GM18867 (cell line): ENCODE measurements around the gene PPP1R13B.

Experiments
- ATAC-seq: cut with Tn5 transposase; IDR thresholded peaks from one replicate; pipeline ENCODE4 v1.9.1; 2021; ENCODE audit warnings: mild to moderate bottlenecking, moderate library complexity; ENCODE audit not compliant: unreplicated experiment

Gene PPP1R13B

DNA sequence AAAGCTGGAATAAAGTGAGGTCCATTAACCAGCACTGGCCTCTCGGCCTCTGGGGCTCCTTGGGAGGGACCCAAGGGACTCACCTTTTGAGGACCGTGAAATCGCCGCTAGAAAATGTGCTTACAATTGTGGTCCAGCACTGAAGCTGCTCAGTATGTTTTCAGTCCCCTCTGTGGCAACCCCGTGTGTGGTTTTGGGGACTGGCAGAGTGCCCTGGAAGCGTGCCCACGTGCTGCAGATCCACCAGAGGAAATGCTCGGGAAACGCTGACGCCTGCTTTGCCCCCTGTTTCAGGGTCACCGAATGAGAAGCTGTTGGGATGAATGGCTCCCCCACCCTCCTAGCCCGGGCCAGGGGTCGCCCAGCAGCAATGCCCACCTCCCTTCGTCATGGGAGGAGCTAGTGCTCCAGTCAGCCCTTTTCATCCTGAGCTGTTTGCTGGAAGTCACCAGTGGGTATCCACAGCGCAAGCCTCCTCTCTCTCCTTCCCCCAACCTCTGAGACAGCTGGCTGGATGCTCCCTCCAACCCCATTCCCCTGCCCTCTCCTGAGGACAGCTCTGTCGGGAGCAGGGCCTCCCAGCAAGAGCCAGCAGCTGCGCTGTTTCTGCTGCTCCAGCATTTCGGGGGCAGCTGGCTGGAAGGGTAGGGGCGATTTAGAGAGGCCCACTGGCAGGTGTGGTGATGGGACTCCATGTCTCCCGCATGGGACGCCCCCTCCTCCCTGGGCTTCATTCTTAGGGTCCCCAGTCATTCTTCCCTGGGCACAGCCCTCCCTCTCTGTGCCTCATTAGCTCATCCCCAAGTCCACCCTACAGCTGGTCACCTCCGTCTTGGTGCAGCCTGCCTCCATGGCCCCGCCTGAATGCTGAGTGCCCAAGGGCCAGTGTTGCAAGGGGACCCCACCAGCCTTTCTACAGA lies 33.2 kb upstream of the PPP1R13B start:
- ATAC-seq = no peak

GRCh38 chr14:103879570-103880347 lies 32.4 kb upstream of the PPP1R13B start:
- ATAC-seq = no peak

DNA sequence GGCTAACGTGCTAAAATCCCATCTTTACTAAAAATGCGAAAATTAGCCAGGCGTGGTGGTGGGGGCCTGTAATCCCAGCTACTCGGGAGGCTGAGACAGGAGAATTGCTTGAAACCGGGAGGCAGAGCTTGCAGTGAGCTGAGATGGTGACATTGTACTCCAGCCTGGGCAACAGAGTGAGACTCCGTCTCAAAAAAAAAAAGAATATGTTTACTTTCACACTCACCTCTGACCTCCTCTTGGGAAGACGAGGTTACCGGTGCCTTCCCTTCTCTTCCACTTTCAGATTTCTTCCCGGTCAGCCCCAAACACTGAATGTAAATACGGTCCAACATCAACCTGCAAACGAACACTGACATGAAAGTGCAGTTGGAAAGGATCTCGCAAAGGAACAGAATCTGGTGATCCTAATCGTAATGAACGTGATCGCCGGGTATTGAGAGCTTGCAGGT lies 31.8 kb upstream of the PPP1R13B start:
- ATAC-seq = no peak

DNA sequence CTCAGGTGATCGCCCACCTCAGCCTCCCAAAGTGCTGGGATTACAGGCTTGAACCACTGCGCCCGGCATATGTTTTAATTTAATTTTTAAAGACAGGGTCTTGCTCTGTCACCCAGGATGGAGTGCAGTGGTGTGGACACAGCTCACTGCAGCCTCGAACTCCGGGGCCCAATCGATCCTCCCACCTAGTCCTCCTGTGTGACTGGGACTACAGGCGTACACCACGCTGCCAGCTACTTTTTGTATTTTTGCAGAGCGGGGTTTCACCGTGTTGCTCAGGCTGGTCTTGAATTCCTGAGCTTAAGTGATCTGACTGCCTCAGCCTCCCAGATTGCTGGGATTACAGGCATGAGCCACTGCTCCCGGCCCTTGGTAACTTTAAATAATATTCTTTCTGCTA lies 30.8 kb upstream of the PPP1R13B start:
- no peak for ATAC-seq

DNA sequence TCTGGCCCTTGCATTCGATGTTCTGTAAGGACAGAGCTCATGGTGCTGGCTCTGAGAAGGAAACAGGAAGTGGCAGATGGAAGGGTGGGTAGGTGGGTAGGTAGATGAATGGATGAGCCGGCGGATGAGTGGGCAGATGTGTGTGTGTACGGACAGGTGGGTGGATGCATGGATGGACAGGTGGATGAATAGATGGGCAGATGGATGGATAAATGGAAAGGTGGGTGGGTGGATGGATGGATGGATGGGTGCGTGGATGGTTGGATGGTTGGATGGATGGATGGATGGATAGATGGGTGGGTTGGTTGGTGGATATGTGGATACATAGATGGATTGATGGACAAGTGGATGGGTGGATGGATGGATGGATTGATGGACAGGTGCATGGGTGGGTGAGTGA lies 27.6 kb upstream of the PPP1R13B start:
- no peak for ATAC-seq

GRCh38 chr14:103872481-103873113 lies 25.2 kb upstream of the PPP1R13B start:
- no peak for ATAC-seq

GRCh38 chr14:103871596-103872480 lies 24.5 kb upstream of the PPP1R13B start:
- no peak for ATAC-seq

DNA sequence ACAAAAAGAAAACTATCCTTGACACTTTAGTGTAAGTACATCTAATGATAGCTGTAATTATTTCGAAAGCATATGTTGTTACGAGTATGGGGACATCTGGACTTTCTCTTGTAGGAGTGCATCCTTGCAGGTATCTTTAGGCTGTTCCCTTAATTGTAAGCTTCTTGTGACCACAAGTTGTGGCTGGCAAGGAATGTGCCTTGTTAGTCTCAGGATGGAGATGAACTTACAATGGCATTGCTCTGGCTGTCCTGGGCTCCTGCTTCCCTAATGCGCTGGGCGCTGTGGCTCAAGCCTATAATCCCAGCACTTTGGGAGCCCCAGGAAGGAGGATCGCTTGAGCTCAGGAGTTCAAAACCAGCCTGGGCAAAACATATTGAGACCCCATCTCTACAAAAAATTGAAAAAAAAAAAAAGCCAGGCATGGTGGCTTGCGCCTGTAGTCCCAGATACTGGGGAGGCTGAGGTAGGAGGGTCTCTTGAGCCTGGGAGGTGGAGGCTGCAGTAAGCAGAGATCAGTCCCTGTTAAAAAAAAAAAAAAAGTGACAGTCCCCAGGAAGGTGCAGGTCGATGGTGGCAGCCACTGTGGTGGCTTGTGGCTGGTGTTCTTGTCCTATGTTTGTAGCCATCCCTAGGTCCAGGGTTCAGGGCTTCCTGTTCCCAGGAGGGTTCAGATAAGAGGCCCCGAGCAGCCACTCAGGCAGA lies 23.7 kb upstream of the PPP1R13B start:
- ATAC-seq = no peak

- no peak for ATAC-seq
Measured at GRCh38 chr14:103870144-103870876, 22.9 kb upstream of the PPP1R13B start.

GRCh38 chr14:103869406-103870143 lies 22.2 kb upstream of the PPP1R13B start:
- ATAC-seq = no peak

DNA sequence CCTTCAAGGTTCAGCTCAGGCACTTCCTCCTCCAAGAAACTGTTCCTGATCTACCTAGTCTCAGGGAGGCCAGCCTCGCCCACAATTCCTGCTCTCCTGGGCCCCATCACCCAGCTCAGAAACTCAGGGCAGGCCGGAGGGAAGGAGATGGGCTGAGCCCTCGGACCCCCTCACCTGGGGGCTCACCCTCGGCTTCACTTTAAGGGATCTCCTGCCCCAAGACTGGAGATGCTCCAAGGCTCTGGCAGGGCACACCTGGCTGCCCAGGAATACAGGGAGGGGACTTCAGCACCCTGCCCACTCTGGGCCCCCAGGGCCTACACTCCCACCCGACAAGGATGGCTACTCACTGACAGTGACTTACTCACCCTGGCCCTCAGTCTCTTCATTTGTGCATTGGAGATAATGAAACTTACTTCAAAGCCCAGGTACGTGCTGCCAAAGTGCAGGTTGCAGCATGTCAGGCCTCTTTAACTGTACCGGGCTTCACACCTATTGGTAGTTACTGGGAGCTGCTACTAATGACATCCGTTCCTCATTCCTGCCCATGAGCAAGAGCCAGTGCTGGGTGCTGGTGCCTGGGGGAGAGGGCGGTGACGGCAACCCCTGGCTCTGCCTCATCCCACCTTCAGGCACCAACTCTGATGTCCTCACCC lies 21.0 kb upstream of the PPP1R13B start:
- no peak for ATAC-seq

DNA sequence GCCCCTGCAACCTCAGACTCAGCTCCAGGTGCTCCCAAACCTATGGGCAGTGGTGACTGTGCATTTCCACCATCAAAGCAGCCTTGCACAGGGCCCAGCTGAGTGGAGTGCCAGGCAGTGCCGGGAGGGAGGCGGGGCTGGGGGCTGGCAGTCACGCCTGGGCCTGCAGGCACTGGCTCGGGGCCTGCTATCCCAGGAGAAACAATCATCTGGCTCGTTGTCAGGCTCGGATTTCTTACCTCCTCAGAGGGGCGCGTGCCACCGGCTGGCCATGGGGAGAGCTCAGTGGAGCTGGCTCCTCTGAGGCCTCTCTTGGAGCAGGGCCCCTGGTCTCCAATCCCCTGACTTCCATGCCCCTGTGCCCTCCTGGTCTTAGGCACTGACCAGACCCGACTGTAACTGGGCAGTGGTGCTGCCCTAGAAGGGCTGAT lies 20.2 kb upstream of the PPP1R13B start:
- ATAC-seq = no peak

DNA sequence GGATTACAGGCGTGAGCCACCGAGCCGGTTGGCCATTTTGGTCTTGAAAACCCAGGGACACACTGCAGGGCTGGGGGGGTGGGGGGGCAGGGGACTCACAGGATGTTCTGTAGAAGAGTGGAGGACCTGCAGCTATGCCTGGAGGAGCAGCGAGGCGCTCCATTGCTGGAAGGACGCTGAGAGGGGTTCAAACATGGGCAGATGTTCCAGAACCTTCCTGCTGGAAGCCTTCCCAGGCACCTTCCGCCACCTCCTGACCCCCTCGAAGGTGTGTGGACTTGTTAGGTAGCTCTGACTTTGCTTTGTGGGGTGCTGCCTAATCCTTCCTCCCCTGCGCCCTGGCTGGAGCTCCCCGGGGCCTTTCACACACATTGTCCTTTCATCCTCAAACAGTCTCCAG lies 19.6 kb upstream of the PPP1R13B start:
- no peak for ATAC-seq

GRCh38 chr14:103863245-103863644 lies 15.9 kb upstream of the PPP1R13B start:
- no peak for ATAC-seq

DNA sequence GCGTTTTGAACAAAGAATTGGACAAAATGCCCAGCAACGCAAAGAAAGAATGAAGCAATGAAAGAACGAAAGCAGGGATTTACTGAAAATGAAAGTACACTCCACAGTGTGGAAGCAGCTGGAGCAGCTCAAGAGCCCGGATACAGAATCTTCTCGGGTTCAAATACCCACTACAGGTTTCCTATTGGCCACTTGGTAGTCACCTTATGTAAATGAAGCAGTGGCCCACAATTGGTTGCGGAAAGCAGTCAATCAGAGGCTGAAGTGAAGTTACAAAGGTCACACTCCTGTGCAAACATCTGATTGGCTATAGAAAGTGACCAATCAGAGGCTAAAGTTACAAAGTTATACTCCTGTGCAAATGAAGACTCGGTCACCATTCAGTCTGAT lies 15.0 kb upstream of the PPP1R13B start:
- ATAC-seq = no peak

DNA sequence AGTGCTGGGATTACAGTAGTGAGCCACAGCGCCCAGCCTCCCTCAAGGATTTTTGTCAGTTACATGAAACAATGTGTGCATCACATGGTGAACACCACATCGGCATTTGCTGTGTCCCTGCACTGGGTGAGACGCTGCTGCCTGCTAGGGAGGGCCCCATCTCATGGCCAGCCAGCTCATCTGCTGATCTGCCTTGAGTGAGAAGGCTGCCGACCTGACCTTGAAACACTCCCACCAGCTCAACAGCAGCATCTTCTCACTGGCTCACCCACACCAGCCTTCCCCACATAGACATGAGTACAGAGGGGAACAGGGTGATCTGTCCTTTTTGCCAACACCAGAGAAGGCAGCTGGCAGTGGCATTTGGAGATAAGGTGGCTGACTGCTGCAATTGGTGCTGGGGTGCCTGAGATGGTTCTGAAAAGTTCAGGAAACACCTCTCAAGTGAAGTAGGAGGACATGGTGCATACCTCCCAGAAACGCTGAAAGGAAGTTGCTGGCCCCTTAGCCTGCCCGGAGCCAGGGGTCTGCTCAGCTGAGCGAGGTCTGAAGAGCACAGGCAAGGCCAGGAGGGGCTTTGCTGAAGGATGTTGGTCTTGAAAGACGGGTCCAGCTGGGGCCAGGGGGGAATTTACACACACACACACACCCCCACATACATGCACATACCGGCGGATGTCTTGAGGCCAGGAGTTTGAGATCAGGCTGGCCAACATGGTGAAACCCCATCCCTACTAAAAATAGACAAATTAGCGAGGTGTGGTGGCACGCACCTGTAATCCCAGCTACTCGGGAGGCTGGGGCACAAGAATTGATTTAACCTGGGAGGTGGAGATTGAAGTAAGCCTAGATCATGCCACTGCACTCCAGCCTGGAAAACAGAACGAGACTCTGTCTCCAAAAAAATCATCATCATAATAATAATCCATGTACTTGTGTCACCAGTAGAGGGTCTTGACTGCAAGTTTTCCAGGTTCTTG lies 14.3 kb upstream of the PPP1R13B start:
- ATAC-seq = no peak
